ENCODE data around the gene SMIM36. TPM values are rescaled to one million over a fixed set of nuclear protein-coding genes. Genes with fewer than 3 reads are reported as not detected.

Gene SMIM36
- total RNA-seq, 1 experiment from 2014 or later, result not detected

DNA sequence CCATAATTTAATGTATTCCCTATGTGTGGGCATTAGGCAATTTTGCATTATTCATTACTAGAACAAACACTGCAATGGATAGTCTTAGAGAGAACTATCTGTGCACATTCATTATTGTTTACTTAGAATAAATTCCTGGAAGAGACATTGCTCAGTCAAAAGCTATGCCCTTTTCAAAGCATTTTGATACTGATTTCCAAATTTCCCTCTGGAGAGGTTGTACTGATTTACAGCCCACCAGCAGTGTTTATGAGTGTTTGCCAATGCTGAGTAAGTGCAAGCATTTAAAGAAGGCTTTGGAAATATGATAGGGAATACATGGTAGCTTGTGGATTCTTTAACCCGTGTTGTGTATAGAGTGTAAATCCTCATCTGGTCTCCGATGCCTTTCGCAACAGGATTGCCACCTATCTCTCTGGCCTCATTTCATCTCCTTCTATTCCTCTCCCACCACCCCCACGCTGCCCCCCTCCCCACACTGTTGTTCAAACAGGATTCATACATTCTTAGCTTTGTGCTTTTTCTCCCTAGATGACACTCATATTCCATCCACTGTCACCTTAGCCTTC lies 56.3 kb downstream of the SMIM36 start:
- TF ChIP-seq SOX15 (CRISPR knock-in tag; IDR thresholded peaks at IDR 0.05) (no peak), GTF2I (CRISPR knock-in tag; conservative IDR thresholded peaks at IDR 0.05) (no peak)
- TF ChIP-seq, protein P1, sequence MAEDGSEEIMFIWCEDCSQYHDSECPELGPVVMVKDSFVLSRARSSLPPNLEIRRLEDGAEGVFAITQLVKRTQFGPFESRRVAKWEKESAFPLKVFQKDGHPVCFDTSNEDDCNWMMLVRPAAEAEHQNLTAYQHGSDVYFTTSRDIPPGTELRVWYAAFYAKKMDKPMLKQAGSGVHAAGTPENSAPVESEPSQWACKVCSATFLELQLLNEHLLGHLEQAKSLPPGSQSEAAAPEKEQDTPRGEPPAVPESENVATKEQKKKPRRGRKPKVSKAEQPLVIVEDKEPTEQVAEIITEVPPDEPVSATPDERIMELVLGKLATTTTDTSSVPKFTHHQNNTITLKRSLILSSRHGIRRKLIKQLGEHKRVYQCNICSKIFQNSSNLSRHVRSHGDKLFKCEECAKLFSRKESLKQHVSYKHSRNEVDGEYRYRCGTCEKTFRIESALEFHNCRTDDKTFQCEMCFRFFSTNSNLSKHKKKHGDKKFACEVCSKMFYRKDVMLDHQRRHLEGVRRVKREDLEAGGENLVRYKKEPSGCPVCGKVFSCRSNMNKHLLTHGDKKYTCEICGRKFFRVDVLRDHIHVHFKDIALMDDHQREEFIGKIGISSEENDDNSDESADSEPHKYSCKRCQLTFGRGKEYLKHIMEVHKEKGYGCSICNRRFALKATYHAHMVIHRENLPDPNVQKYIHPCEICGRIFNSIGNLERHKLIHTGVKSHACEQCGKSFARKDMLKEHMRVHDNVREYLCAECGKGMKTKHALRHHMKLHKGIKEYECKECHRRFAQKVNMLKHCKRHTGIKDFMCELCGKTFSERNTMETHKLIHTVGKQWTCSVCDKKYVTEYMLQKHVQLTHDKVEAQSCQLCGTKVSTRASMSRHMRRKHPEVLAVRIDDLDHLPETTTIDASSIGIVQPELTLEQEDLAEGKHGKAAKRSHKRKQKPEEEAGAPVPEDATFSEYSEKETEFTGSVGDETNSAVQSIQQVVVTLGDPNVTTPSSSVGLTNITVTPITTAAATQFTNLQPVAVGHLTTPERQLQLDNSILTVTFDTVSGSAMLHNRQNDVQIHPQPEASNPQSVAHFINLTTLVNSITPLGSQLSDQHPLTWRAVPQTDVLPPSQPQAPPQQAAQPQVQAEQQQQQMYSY (CRISPR knock-in tag; IDR thresholded peaks at IDR 0.05), result no peak
- no peak overlapping the region for H3K4me3 Mint-ChIP-seq
- POLR2A ChIA-PET, result no interaction called here

DNA sequence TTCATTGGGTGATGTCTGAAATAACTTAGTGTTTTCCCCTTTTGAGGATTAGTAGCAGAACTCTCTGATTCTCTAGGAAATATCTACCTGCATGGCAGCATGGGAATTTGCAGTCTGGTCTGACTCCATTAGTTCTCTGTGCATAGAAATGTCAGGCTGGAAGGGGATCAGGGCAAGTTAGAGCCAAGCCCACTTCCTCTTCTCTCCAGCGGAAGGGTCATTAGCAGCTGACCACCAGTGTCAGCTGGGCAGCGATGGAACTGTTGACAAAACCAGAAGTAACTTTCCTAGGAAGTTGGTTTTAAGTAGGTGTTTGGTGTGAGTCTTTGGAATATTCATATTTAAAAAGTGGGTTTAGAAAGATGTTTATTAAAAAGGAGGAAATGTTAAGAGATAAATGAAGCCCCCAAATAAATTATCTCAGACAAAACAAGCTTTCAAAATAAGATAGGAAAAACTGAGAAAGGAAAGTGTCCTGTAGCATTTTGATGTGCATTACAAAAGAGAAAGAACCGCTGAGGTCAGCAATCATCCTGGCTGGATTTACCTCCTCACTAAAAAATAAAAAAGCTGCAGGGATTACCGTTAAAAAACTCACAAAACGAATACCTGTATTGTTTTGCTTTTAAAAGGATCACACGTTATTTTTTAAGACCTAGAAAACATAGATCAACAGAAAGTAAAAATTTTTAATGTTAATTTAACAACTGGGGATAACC lies 57.3 kb downstream of the SMIM36 start:
- no peaks in the 10 kb centered on the region for H3K27me3 Mint-ChIP-seq (ENCODE audit: low read depth)
- H3K9me3 Mint-ChIP-seq, result no peaks in the 10 kb centered on the region
- no peak for DNase-seq (ENCODE audit: low spot score)
- ChIA-PET CTCF (no interaction called here), POLR2A (no interaction called here)
- TF ChIP-seq, protein P2, sequence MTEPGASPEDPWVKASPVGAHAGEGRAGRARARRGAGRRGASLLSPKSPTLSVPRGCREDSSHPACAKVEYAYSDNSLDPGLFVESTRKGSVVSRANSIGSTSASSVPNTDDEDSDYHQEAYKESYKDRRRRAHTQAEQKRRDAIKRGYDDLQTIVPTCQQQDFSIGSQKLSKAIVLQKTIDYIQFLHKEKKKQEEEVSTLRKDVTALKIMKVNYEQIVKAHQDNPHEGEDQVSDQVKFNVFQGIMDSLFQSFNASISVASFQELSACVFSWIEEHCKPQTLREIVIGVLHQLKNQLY (CRISPR knock-in tag; IDR thresholded peaks at IDR 0.05), result no peak
- TF ChIP-seq ZNF317 (CRISPR knock-in tag; IDR thresholded peaks at IDR 0.05; ENCODE audit: borderline replicate concordance, low read depth), result peak; percentile 96
- no peak for TF ChIP-seq ZNF416 (CRISPR knock-in tag; IDR thresholded peaks at IDR 0.05)
- TF ChIP-seq, protein P3, sequence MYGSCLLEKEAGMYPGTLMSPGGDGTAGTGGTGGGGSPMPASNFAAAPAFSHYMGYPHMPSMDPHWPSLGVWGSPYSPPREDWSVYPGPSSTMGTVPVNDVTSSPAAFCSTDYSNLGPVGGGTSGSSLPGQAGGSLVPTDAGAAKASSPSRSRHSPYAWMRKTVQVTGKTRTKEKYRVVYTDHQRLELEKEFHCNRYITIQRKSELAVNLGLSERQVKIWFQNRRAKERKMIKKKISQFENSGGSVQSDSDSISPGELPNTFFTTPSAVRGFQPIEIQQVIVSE (CRISPR knock-in tag; IDR thresholded peaks at IDR 0.05; ENCODE audit: borderline replicate concordance), result no peak
- H3K36me3 Mint-ChIP-seq, result no peaks in the 10 kb centered on the region
- ATAC-seq, result no peak
- peak overlapping the region; percentile 5 for H3K4me3 Mint-ChIP-seq
- H3K4me1 Mint-ChIP-seq, result peaks cover 46% of the 10 kb centered on the region
- H3K27ac Mint-ChIP-seq, result peak overlapping the region; percentile 90

More for the DNA sequence above, 56.3 kb downstream of the SMIM36 start:
- CTCF ChIA-PET, result no interaction called here
- no peaks in the 10 kb centered on the region for H3K9me3 Mint-ChIP-seq
- no peaks in the 10 kb centered on the region for H3K36me3 Mint-ChIP-seq
- H3K27me3 Mint-ChIP-seq (ENCODE audit: low read depth), result no peaks in the 10 kb centered on the region
- ATAC-seq (no peak), DNase-seq (ENCODE audit: low spot score) (no peak)
- H3K4me1 Mint-ChIP-seq, result peaks cover 48% of the 10 kb centered on the region
- H3K27ac Mint-ChIP-seq, result no peak overlapping the region

DNA sequence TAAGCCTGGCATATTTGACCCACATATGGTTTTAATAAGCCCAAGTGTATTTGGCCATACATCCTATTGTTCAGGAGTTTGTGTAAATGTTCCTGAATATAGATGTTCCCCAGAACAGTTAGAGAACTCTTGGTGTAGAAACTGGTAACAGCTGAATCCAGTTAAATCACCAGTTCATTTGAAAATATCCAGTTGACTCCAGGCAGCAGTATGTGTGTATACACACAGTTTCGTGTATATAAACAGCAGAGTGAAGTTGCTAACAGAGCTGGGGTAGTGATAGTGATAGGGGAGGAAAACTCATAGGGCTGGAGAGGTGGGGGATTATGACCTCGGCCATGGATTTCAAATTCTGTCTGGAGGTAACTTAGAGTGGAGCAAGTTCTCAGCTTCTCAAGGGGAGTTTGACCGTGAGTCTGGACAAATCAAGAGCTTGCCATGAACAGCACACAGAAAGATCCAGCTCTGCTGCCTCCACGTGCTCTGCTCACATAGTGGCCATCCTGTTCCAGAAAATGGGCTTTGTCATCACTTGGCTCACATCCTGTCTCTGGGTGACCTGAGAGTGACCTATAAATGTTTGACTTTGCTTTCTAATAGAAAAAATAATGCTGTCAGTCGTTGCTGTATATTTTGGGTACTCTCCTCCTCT lies 59.0 kb downstream of the SMIM36 start:
- TF ChIP-seq, protein P4, sequence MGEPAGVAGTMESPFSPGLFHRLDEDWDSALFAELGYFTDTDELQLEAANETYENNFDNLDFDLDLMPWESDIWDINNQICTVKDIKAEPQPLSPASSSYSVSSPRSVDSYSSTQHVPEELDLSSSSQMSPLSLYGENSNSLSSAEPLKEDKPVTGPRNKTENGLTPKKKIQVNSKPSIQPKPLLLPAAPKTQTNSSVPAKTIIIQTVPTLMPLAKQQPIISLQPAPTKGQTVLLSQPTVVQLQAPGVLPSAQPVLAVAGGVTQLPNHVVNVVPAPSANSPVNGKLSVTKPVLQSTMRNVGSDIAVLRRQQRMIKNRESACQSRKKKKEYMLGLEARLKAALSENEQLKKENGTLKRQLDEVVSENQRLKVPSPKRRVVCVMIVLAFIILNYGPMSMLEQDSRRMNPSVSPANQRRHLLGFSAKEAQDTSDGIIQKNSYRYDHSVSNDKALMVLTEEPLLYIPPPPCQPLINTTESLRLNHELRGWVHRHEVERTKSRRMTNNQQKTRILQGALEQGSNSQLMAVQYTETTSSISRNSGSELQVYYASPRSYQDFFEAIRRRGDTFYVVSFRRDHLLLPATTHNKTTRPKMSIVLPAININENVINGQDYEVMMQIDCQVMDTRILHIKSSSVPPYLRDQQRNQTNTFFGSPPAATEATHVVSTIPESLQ (CRISPR knock-in tag; IDR thresholded peaks at IDR 0.05), result no peak
- peak; percentile 38; the same call in 1 of the 2 replicates for TF ChIP-seq GABPB1 (CRISPR knock-in tag; IDR thresholded peaks at IDR 0.05)
- H3K4me3 Mint-ChIP-seq, result no peak overlapping the region
- DNase-seq (ENCODE audit: low spot score) (no peak), ATAC-seq (no peak)
- no peaks in the 10 kb centered on the region for H3K36me3 Mint-ChIP-seq
- ChIA-PET POLR2A (no interaction called here), CTCF (no interaction called here)
- peaks cover 4% of the 10 kb centered on the region for H3K9me3 Mint-ChIP-seq
- no peaks in the 10 kb centered on the region for H3K27me3 Mint-ChIP-seq (ENCODE audit: low read depth)
- H3K4me1 Mint-ChIP-seq, result peaks cover 34% of the 10 kb centered on the region
- no peak overlapping the region for H3K27ac Mint-ChIP-seq

DNA sequence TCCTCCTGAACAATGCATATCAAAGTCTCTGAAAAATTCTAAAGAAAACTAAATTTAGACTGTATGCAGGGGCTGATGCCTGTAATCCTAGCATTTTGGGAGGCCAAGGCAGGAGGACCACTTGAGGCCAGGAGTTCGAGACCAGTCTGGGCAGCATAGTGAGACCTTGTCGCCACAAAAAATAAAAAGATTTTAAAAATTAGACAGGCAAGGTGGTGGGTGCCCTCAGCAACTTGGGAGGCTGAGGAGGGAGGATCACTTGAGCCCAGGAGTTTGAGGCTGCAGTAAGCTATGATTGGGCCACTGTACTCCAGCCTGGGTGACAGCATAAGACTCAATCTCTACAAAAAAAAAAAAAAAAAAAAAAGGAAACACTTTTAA lies 59.5 kb downstream of the SMIM36 start:
- H3K9me3 Mint-ChIP-seq, result peaks cover 4% of the 10 kb centered on the region
- ChIA-PET POLR2A (no interaction called here), CTCF (no interaction called here)
- DNase-seq (ENCODE audit: low spot score) (no peak), ATAC-seq (no peak)
- H3K4me3 Mint-ChIP-seq, result no peak overlapping the region
- H3K36me3 Mint-ChIP-seq, result no peaks in the 10 kb centered on the region
- no peak overlapping the region for H3K27ac Mint-ChIP-seq
- H3K4me1 Mint-ChIP-seq, result peaks cover 34% of the 10 kb centered on the region
- H3K27me3 Mint-ChIP-seq (ENCODE audit: low read depth), result no peaks in the 10 kb centered on the region
- TF ChIP-seq ZNF232 (CRISPR knock-in tag; IDR thresholded peaks at IDR 0.05), result no peak
- no peak for TF ChIP-seq FOXJ3 (CRISPR knock-in tag; IDR thresholded peaks at IDR 0.05; ENCODE audit: borderline replicate concordance)
- TF ChIP-seq, protein P4 (CRISPR knock-in tag; IDR thresholded peaks at IDR 0.05), result no peak
- TF ChIP-seq, protein P5, sequence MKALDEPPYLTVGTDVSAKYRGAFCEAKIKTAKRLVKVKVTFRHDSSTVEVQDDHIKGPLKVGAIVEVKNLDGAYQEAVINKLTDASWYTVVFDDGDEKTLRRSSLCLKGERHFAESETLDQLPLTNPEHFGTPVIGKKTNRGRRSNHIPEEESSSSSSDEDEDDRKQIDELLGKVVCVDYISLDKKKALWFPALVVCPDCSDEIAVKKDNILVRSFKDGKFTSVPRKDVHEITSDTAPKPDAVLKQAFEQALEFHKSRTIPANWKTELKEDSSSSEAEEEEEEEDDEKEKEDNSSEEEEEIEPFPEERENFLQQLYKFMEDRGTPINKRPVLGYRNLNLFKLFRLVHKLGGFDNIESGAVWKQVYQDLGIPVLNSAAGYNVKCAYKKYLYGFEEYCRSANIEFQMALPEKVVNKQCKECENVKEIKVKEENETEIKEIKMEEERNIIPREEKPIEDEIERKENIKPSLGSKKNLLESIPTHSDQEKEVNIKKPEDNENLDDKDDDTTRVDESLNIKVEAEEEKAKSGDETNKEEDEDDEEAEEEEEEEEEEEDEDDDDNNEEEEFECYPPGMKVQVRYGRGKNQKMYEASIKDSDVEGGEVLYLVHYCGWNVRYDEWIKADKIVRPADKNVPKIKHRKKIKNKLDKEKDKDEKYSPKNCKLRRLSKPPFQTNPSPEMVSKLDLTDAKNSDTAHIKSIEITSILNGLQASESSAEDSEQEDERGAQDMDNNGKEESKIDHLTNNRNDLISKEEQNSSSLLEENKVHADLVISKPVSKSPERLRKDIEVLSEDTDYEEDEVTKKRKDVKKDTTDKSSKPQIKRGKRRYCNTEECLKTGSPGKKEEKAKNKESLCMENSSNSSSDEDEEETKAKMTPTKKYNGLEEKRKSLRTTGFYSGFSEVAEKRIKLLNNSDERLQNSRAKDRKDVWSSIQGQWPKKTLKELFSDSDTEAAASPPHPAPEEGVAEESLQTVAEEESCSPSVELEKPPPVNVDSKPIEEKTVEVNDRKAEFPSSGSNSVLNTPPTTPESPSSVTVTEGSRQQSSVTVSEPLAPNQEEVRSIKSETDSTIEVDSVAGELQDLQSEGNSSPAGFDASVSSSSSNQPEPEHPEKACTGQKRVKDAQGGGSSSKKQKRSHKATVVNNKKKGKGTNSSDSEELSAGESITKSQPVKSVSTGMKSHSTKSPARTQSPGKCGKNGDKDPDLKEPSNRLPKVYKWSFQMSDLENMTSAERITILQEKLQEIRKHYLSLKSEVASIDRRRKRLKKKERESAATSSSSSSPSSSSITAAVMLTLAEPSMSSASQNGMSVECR (CRISPR knock-in tag; IDR thresholded peaks at IDR 0.05; ENCODE audit: borderline replicate concordance), result no peak
